H4 (cell line): ENCODE data around the gene SPAG7. TPM values are rescaled to one million over a fixed set of nuclear protein-coding genes. Genes with fewer than 3 reads are reported as not detected.

Experiments
- DNase-seq: peaks from one replicate; pipeline ENCODE4 v3.0.0-alpha.2; 2015; ENCODE audit warnings: low spot score
- total RNA-seq: library from RNA; depleted of rRNA; stranded (reverse); fragments of >200 nt; shearing (Covaris generic); gene quantifications from 2 replicates; pipeline ENCODE4 v1.2.3, GENCODE V29; 2014

SPAG7 gene
- total RNA-seq, 1 experiment from 2014 or later = 32.2 TPM

GRCh38 chr17:4974115-4974670 is 6.6 kb upstream of the SPAG7 start:
- no peak for DNase-seq

GRCh38 chr17:4973256-4974114 is 5.9 kb upstream of the SPAG7 start:
- DNase-seq = no peak

- DNase-seq = no peak
Observed at GRCh38 chr17:4972752-4973151, 5.1 kb upstream of the SPAG7 start.

- DNase-seq = no peak
Observed at GRCh38 chr17:4972322-4972721, 4.7 kb upstream of the SPAG7 start.

- DNase-seq = no peak
Observed at GRCh38 chr17:4971826-4972225, 4.2 kb upstream of the SPAG7 start.

- no peak for DNase-seq
Observed at GRCh38 chr17:4970273-4970672, 2.7 kb upstream of the SPAG7 start.

GRCh38 chr17:4969551-4970173 is 2.0 kb upstream of the SPAG7 start:
- DNase-seq = no peak

- DNase-seq = no peak
Observed at GRCh38 chr17:4969047-4969550, 1.5 kb upstream of the SPAG7 start.

- DNase-seq = no peak
Observed at GRCh38 chr17:4968486-4969046, 949 bp upstream of the SPAG7 start.

- peak; percentile 99 for DNase-seq
Observed at GRCh38 chr17:4966844-4967538, 626 bp downstream of the SPAG7 start.

GRCh38 chr17:4965311-4965986 is 2.2 kb downstream of the SPAG7 start:
- DNase-seq = no peak

- DNase-seq = no peak
Observed at GRCh38 chr17:4960279-4960922, 7.2 kb downstream of the SPAG7 start.

- DNase-seq = no peak
Observed at GRCh38 chr17:4959261-4959965, 8.2 kb downstream of the SPAG7 start.

- DNase-seq = no peak
Observed at GRCh38 chr17:4958102-4958501, 9.5 kb downstream of the SPAG7 start.

- no peak for DNase-seq
Observed at GRCh38 chr17:4956493-4957061, 11.0 kb downstream of the SPAG7 start.

- DNase-seq = no peak
Observed at GRCh38 chr17:4955091-4955490, 12.5 kb downstream of the SPAG7 start.

- DNase-seq = no peak
Observed at GRCh38 chr17:4953451-4953961, 14.1 kb downstream of the SPAG7 start.

GRCh38 chr17:4951486-4951885 is 16.1 kb downstream of the SPAG7 start:
- no peak for DNase-seq

- no peak for DNase-seq
Observed at GRCh38 chr17:4950746-4951204, 16.8 kb downstream of the SPAG7 start, which contains the start of gene ENO3. Gene ENO3, plus strand, starts transcription at chr17:4951119. Its CDS starts 711 bp downstream, at chr17:4951830.
